Right lobe of liver (tissue), 4 donors: ENCODE data around the gene CIITA.

ENCODE experiments used
- CTCF ChIP-seq, 4 donors: fragments of 200-600 bp in 3 of 4; fragments of 450-650 bp in 1 of 4; IDR thresholded peaks; one replicate each; pipeline versions ENCODE4 v1.5.1 to v1.8.0; 2016 to 2022; ENCODE audit warnings: antibody characterized with exemption in 4 of 4, mild to moderate bottlenecking in 2 of 4
- POLR2A ChIP-seq: fragments of 450-650 bp; IDR thresholded peaks from one replicate; pipeline ENCODE4 v1.6.1; 2017; ENCODE audit warnings: antibody characterized with exemption, mild to moderate bottlenecking
- donor health status: DM: no; HTN: no; CAD: no.
- donor health status: DM: no; HTN: no; CAD: no.
- donor health status: DM: no; HTN: yes; CAD: no.

- TF ChIP-seq CTCF (IDR thresholded peaks at IDR 0.05) (no peak), POLR2A (no peak)
These were observed 74.0 kb downstream of the CIITA start for GRCh38 chr16:10951026-10951425.
